Caco-2 (cell line): Measurements from ENCODE around the gene TENM4. TPM values are rescaled to one million over a fixed set of nuclear protein-coding genes. Genes with fewer than 3 reads are reported as not detected.

Experiments used
- BruUV-seq: library from RNA; stranded (reverse); fragments of 400-500 nt; replicated peaks from 2 replicates; lab custom pipeline; 2021; lab: Mats Ljungman, UMichigan
- CTCF ChIA-PET: fragments of 300-600 bp; sonication (Branson Sonifier 250); formaldehyde crosslinking; loops from one replicate; lab custom pipeline; 2022; ENCODE audit warnings: antibody characterized with exemption; lab: Charles Lee
- POLR2A ChIA-PET: fragments of 300-600 bp; sonication (Branson Sonifier 250); formaldehyde crosslinking; loops from one replicate; lab custom pipeline; 2022; ENCODE audit warnings: antibody characterized with exemption; lab: Charles Lee
- DNase-seq, 2 experiments: peaks; one replicate each; pipeline versions ENCODE4 v3.0.0 to v3.0.0-alpha.2; 2020 to 2022
- H3K27me3 ChIP-seq: replicated peaks from 2 replicates; pipeline ENCODE4 v1.6.0; 2011; ENCODE audit warnings: low read length; ENCODE audit not compliant: control insufficient read depth, insufficient read depth
- H3K36me3 ChIP-seq: 2 replicates; pipeline ENCODE4 v1.5.1; 2011; ENCODE audit warnings: low read length; ENCODE audit not compliant: control insufficient read depth, insufficient read depth
- H3K4me1 ChIP-seq: fragments of 250-450 bp; sonication (Bioruptor Pico); 2 replicates; pipeline ENCODE4 v1.5.1; 2020; ENCODE audit warnings: mild to moderate bottlenecking
- H3K4me3 ChIP-seq: 2 replicates; pipeline ENCODE4 v1.5.1; 2011; ENCODE audit warnings: low read depth, mild to moderate bottlenecking, control low read depth, low read length
- H3K9me3 ChIP-seq: fragments of 250-450 bp; sonication (Bioruptor Pico); 2 replicates; pipeline ENCODE4 v1.5.1; 2020; ENCODE audit warnings: mild to moderate bottlenecking, moderate library complexity
- H3K27ac Mint-ChIP-seq: one replicate; pipeline ENCODE4 v1.8.0; 2022; ENCODE audit warnings: mixed read lengths; ENCODE audit not compliant: unreplicated experiment
- H3K27me3 Mint-ChIP-seq: one replicate; pipeline ENCODE4 v1.8.0; 2022; ENCODE audit warnings: mixed read lengths; ENCODE audit not compliant: insufficient read depth, unreplicated experiment
- H3K36me3 Mint-ChIP-seq: one replicate; pipeline ENCODE4 v1.8.0; 2022; ENCODE audit warnings: mild to moderate bottlenecking, mixed read lengths; ENCODE audit not compliant: insufficient read depth, unreplicated experiment
- H3K4me1 Mint-ChIP-seq: one replicate; pipeline ENCODE4 v1.8.0; 2022; ENCODE audit warnings: low read depth, mixed read lengths; ENCODE audit not compliant: unreplicated experiment
- H3K4me3 Mint-ChIP-seq: one replicate; pipeline ENCODE4 v1.8.0; 2022; ENCODE audit warnings: mild to moderate bottlenecking, moderate library complexity, mixed read lengths; ENCODE audit not compliant: unreplicated experiment
- H3K9me3 Mint-ChIP-seq: one replicate; pipeline ENCODE4 v1.8.0; 2022; ENCODE audit warnings: mixed read lengths; ENCODE audit not compliant: unreplicated experiment
- intact Hi-C: fragments of 100-400 bp; cut with micrococcal nuclease; formaldehyde crosslinking; loops from one replicate; pipeline ENCODE4 v1.10.0; 2022; ENCODE audit not compliant: unreplicated experiment
- total RNA-seq: library from RNA; stranded (reverse); gene quantifications from 2 replicates; pipeline ENCODE4 v1.2.3, GENCODE V29; 2022
- TF ChIP-seq, protein P1 (sequence below), 2 experiments: fragments of 200-600 bp in 1 of 2; IDR thresholded peaks; 1 replicate in 1 of 2; 2 replicates in 1 of 2; pipeline versions ENCODE4 v1.5.1 to v1.8.0; 2011 to 2022; ENCODE audit warnings: antibody characterized with exemption in 1 of 2, control low read depth in 1 of 2, inconsistent platforms in 1 of 2, low read depth in 1 of 2, low read length in 1 of 2, mild to moderate bottlenecking in 1 of 2, moderate library complexity in 1 of 2; ENCODE audit not compliant: insufficient read depth in 1 of 2, severe bottlenecking in 1 of 2, unreplicated experiment in 1 of 2

Gene TENM4
- total RNA-seq, 1 experiment from 2014 or later = 1.1 TPM

DNA sequence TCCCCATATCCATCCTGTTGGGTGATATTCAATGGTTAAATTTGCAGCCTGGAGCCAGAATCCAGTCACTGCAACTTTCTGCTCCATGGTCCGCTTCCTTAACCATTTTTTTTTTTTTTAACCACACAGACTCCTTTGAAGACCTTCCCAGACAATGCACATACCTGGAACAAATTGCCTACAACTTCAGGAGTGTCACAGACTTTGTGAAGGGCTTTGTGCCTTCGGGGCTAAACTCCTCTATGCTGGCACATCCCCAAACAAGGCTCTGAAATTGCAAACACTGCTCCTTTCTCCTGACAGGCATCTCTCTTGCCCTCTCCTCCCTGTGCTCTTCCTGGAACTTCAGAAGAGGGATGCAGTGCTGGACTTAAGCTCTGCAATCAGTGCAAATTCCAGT lies 40.6 kb downstream of the TENM4 start:
- Mint-ChIP-seq H3K27ac (no peak overlapping the region), H3K27me3 (no peaks in the 10 kb centered on the region), H3K9me3 (no peaks in the 10 kb centered on the region), H3K36me3 (no peaks in the 10 kb centered on the region), H3K4me3 (no peak overlapping the region), H3K4me1 (no peaks in the 10 kb centered on the region)
- Histone ChIP-seq H3K4me1 (no peaks in the 10 kb centered on the region), H3K36me3 (no peaks in the 10 kb centered on the region), H3K27me3 (no peaks in the 10 kb centered on the region; the same call in 1 of the 2 replicates), H3K4me3 (no peak overlapping the region), H3K9me3 (no peaks in the 10 kb centered on the region)
- ChIA-PET POLR2A (no interaction called here), CTCF (interaction anchor here (0.6 to 1.1 kb wide), 3 partner anchors 20 to 131 kb away, joined by 3 read pairs; no protein-coding TSS in a partner anchor)
- TF ChIP-seq, protein P1, sequence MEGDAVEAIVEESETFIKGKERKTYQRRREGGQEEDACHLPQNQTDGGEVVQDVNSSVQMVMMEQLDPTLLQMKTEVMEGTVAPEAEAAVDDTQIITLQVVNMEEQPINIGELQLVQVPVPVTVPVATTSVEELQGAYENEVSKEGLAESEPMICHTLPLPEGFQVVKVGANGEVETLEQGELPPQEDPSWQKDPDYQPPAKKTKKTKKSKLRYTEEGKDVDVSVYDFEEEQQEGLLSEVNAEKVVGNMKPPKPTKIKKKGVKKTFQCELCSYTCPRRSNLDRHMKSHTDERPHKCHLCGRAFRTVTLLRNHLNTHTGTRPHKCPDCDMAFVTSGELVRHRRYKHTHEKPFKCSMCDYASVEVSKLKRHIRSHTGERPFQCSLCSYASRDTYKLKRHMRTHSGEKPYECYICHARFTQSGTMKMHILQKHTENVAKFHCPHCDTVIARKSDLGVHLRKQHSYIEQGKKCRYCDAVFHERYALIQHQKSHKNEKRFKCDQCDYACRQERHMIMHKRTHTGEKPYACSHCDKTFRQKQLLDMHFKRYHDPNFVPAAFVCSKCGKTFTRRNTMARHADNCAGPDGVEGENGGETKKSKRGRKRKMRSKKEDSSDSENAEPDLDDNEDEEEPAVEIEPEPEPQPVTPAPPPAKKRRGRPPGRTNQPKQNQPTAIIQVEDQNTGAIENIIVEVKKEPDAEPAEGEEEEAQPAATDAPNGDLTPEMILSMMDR (IDR thresholded peaks at IDR 0.05; ENCODE audit: insufficient read depth in 1 of 2, low read depth in 1 of 2, low read length in 1 of 2, severe bottlenecking in 1 of 2, unreplicated experiment in 1 of 2) = no peak
- intact Hi-C loops = loop anchor here (1.0 kb wide), 1 partner anchor 93 kb away; no protein-coding TSS in a partner anchor
- DNase-seq = no peak
- BruUV-seq = no TSS peak

DNA sequence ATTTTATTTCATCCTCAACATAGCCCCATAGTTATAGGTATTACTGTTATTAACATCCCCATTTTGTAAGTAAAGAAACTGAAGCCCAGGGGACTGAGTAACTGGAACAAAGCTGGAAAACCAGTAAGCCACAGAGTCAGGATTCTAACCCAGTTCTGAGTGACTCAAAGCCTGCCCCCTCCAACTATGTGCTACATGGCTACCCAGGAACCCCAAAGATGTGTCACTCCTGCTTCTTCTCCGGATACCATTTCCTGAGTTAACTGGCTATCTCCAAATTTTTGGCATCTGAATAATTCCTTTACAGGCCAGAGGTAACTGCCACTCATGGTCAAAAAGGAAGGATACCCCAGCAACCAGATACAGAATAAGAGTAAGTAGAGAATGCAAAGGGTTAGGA lies 43.6 kb downstream of the TENM4 start:
- CTCF ChIA-PET = no interaction called here

DNA sequence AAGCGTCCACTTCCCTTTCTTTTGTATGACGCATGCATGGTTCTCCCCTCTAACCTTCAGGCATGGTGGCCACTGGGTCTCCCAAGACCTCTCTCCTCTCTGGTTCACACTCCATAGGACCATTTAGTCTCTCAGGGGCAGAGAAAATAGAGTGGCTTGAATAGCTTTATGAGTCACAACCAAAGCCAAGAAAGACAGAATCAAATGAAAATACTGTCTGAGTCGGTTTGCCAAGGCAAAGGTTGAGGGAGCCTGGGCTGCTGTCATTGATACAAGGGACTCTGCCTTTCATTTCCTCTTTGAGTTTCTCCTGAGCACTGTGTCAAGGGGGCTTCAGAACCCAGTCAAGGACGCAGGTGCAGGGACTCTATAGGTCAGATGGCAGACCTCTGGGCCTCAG lies 44.2 kb downstream of the TENM4 start:
- POLR2A ChIA-PET = no interaction called here
- Mint-ChIP-seq H3K27ac (no peak overlapping the region), H3K9me3 (no peaks in the 10 kb centered on the region), H3K27me3 (peaks cover 3% of the 10 kb centered on the region), H3K36me3 (no peaks in the 10 kb centered on the region), H3K4me1 (peaks cover 8% of the 10 kb centered on the region), H3K4me3 (no peak overlapping the region)
- BruUV-seq = no TSS peak
- no peak overlapping the region for H3K4me3 ChIP-seq
- DNase-seq = no peak
- intact Hi-C loops = no loop called here
- H3K27me3 ChIP-seq = no peaks in the 10 kb centered on the region; the same call in 1 of the 2 replicates
- no peaks in the 10 kb centered on the region for H3K36me3 ChIP-seq
- H3K9me3 ChIP-seq = no peaks in the 10 kb centered on the region
- H3K4me1 ChIP-seq = peaks cover 9% of the 10 kb centered on the region
- CTCF ChIA-PET = no interaction called here
- TF ChIP-seq, protein P1 (IDR thresholded peaks at IDR 0.05; ENCODE audit: insufficient read depth in 1 of 2, low read depth in 1 of 2, low read length in 1 of 2, severe bottlenecking in 1 of 2, unreplicated experiment in 1 of 2) = no peak

More for the DNA sequence above, 43.6 kb downstream of the TENM4 start:
- Mint-ChIP-seq H3K9me3 (no peaks in the 10 kb centered on the region), H3K4me1 (peaks cover 8% of the 10 kb centered on the region), H3K27ac (no peak overlapping the region), H3K4me3 (no peak overlapping the region), H3K27me3 (peaks cover 3% of the 10 kb centered on the region), H3K36me3 (no peaks in the 10 kb centered on the region)
- TF ChIP-seq, protein P1 (IDR thresholded peaks at IDR 0.05; ENCODE audit: insufficient read depth in 1 of 2, low read depth in 1 of 2, low read length in 1 of 2, severe bottlenecking in 1 of 2, unreplicated experiment in 1 of 2) = no peak
- no peak for DNase-seq
- no peaks in the 10 kb centered on the region for H3K9me3 ChIP-seq
- no peaks in the 10 kb centered on the region for H3K36me3 ChIP-seq
- peaks cover 9% of the 10 kb centered on the region for H3K4me1 ChIP-seq
- H3K4me3 ChIP-seq = no peak overlapping the region
- no TSS peak for BruUV-seq
- POLR2A ChIA-PET = no interaction called here
- H3K27me3 ChIP-seq = no peaks in the 10 kb centered on the region; the same call in 1 of the 2 replicates
- intact Hi-C loops = no loop called here
